ENCODE measurements around the gene C10orf95.

- TF ChIP-seq POLR2A (IDR thresholded peaks at IDR 0.05) (no peak), EP300 (IDR thresholded peaks at IDR 0.05) (no peak), POLR2AphosphoS5 (IDR thresholded peaks at IDR 0.05) (no peak)
- TF ChIP-seq, protein P1, sequence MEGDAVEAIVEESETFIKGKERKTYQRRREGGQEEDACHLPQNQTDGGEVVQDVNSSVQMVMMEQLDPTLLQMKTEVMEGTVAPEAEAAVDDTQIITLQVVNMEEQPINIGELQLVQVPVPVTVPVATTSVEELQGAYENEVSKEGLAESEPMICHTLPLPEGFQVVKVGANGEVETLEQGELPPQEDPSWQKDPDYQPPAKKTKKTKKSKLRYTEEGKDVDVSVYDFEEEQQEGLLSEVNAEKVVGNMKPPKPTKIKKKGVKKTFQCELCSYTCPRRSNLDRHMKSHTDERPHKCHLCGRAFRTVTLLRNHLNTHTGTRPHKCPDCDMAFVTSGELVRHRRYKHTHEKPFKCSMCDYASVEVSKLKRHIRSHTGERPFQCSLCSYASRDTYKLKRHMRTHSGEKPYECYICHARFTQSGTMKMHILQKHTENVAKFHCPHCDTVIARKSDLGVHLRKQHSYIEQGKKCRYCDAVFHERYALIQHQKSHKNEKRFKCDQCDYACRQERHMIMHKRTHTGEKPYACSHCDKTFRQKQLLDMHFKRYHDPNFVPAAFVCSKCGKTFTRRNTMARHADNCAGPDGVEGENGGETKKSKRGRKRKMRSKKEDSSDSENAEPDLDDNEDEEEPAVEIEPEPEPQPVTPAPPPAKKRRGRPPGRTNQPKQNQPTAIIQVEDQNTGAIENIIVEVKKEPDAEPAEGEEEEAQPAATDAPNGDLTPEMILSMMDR (IDR thresholded peaks at IDR 0.05): no peak
These were observed 43.8 kb downstream of the C10orf95 start for GRCh38 chr10:102407425-102408130.
